ENCODE measurements around the gene FAAH.

FAAH gene

GRCh38 chr1:46452931-46453325, 58.8 kb downstream of the FAAH start:
- in situ Hi-C loops (cut with HindIII; ENCODE audit: low sequenced_read_pairs), result no loop called here
- no peak overlapping the region for H3K4me3 ChIP-seq (ENCODE audit: low read depth, low read length)
- TF ChIP-seq, protein P1, sequence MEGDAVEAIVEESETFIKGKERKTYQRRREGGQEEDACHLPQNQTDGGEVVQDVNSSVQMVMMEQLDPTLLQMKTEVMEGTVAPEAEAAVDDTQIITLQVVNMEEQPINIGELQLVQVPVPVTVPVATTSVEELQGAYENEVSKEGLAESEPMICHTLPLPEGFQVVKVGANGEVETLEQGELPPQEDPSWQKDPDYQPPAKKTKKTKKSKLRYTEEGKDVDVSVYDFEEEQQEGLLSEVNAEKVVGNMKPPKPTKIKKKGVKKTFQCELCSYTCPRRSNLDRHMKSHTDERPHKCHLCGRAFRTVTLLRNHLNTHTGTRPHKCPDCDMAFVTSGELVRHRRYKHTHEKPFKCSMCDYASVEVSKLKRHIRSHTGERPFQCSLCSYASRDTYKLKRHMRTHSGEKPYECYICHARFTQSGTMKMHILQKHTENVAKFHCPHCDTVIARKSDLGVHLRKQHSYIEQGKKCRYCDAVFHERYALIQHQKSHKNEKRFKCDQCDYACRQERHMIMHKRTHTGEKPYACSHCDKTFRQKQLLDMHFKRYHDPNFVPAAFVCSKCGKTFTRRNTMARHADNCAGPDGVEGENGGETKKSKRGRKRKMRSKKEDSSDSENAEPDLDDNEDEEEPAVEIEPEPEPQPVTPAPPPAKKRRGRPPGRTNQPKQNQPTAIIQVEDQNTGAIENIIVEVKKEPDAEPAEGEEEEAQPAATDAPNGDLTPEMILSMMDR (IDR thresholded peaks at IDR 0.05; ENCODE audit: low read depth, low read length), result no peak
- no peak for DNase-seq (ENCODE audit: low read depth, low spot score)

- no peak overlapping the region for H3K4me3 ChIP-seq (ENCODE audit: low read depth, low read length)
- TF ChIP-seq, protein P1 (IDR thresholded peaks at IDR 0.05; ENCODE audit: low read depth, low read length), result no peak
- DNase-seq (ENCODE audit: low read depth, low spot score), result no peak
- in situ Hi-C loops (cut with HindIII; ENCODE audit: low sequenced_read_pairs), result no loop called here
These were observed 59.3 kb downstream of the FAAH start for GRCh38 chr1:46453449-46453848.

DNA sequence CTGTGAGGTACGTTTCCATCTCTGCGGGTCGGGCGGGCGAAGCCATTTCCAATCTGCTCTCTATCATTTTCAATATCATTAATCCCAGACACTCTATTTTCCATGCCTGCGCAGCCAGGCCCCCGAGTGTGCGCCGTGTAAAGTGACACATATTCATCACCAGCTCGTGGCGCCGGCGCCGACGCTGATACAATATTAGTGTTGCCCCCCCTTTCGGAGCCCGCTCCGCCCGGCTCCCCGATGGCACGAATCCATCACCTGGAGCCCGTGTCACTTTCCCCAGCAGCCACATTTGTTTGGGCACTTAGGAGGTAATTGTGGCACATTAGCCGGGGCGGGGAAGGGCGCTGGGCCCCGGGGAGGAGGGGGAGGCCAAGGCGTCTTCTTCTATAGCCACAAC, 61.8 kb downstream of the FAAH start:
- in situ Hi-C loops (cut with HindIII; ENCODE audit: low sequenced_read_pairs), result no loop called here
- no peak for DNase-seq (ENCODE audit: low read depth, low spot score)
- no peak overlapping the region for H3K4me3 ChIP-seq (ENCODE audit: low read depth, low read length)
- TF ChIP-seq, protein P1 (IDR thresholded peaks at IDR 0.05; ENCODE audit: low read depth, low read length), result no peak

- DNase-seq (ENCODE audit: low read depth, low spot score), result no peak
- TF ChIP-seq, protein P1 (IDR thresholded peaks at IDR 0.05; ENCODE audit: low read depth, low read length), result no peak
- H3K4me3 ChIP-seq (ENCODE audit: low read depth, low read length), result no peak overlapping the region
- in situ Hi-C loops (cut with HindIII; ENCODE audit: low sequenced_read_pairs), result no loop called here
These were observed 62.4 kb downstream of the FAAH start for GRCh38 chr1:46456411-46456963.

DNA sequence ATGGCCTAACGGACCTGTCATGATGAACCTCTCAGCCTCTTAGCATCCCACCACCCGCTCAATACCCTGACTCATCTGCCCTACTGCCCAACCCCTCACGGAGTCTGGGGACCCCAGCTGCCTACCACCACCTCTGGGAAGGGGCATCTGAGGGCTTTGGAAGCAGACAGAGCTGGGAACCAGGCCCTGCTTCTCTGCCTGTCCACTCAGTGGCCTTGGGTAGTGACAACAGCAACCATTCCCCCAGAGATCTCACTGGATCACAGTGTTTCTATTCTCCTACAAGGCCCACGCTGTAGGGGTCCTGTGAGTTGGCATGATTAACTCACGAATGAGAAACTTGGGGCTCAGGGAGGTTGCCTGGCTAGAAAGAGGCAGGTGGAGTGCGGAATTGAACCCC, 63.1 kb downstream of the FAAH start:
- H3K4me3 ChIP-seq (ENCODE audit: low read depth, low read length), result no peak overlapping the region
- no peak for DNase-seq (ENCODE audit: low read depth, low spot score)
- in situ Hi-C loops (cut with HindIII; ENCODE audit: low sequenced_read_pairs), result no loop called here
- TF ChIP-seq, protein P1 (IDR thresholded peaks at IDR 0.05; ENCODE audit: low read depth, low read length), result no peak

GRCh38 chr1:46458190-46458589, 64.1 kb downstream of the FAAH start:
- in situ Hi-C loops (cut with HindIII; ENCODE audit: low sequenced_read_pairs), result no loop called here
- no peak for DNase-seq (ENCODE audit: low read depth, low spot score)
- H3K4me3 ChIP-seq (ENCODE audit: low read depth, low read length), result no peak overlapping the region
- TF ChIP-seq, protein P1 (IDR thresholded peaks at IDR 0.05; ENCODE audit: low read depth, low read length), result no peak

- no peak overlapping the region for H3K4me3 ChIP-seq (ENCODE audit: low read depth, low read length)
- no peak for DNase-seq (ENCODE audit: low read depth, low spot score)
- TF ChIP-seq, protein P1 (IDR thresholded peaks at IDR 0.05; ENCODE audit: low read depth, low read length), result no peak
- in situ Hi-C loops (cut with HindIII; ENCODE audit: low sequenced_read_pairs), result no loop called here
These were observed 64.7 kb downstream of the FAAH start for GRCh38 chr1:46458846-46459245.

Measured in astrocyte of the spinal cord (primary cell).